HepG2 (cell line): ENCODE results near the gene PLIN4. TPM values are rescaled to one million over a fixed set of nuclear protein-coding genes. Genes with fewer than 3 reads are reported as not detected.

Experiments used
- ATAC-seq: fragments of 200-7000 bp; cut with Tn5 transposase; 3 replicates; pipeline ENCODE4 v1.9.1; 2020; ENCODE audit warnings: mild to moderate bottlenecking, moderate library complexity
- BruUV-seq: library from RNA; stranded (reverse); fragments of 400-500 nt; replicated peaks from 2 replicates; lab custom pipeline; 2021; lab: Mats Ljungman, UMichigan
- CTCF ChIA-PET: fragments of 300-600 bp; formaldehyde crosslinking; extraction: SDS; loops from one replicate; lab custom pipeline; 2021; ENCODE audit warnings: low total read pairs, inconsistent platforms, low intra/inter-chr PET ratio; lab: Yijun Ruan, JAX
- POLR2A ChIA-PET: fragments of 350-600 bp; sonication (Branson Sonifier 250); formaldehyde crosslinking; loops from one replicate; lab custom pipeline; 2020; ENCODE audit warnings: antibody characterized with exemption, inconsistent platforms; lab: Yijun Ruan, JAX
- DNase-seq: peaks from one replicate; pipeline ENCODE4 v3.0.0-alpha.2; 2015; ENCODE audit warnings: low spot score
- FAIRE-seq: peaks from 3 replicates; lab custom pipeline; 2011; peaks lifted over from hg19 to GRCh38; lab: Jason Lieb, UNC
- H2AFZ ChIP-seq: one replicate; pipeline ENCODE4 v1.6.1; 2011; ENCODE audit warnings: low read length, inconsistent platforms
- H3K27ac ChIP-seq: fragments of 300-600 bp; 3 replicates; pipeline ENCODE4 v1.8.0; 2011; ENCODE audit warnings: mixed run types, mild to moderate bottlenecking, mixed read lengths, low read length, inconsistent platforms; ENCODE audit not compliant: insufficient read depth; ENCODE audit errors: extremely low read length
- H3K27me3 ChIP-seq, 2 experiments: fragments of 200-600 bp in 1 of 2; 2 replicates in 1 of 2; 3 replicates in 1 of 2; pipeline versions ENCODE4 v1.6.0 to v1.8.0; 2011; ENCODE audit warnings: low read length in 2 of 2, mild to moderate bottlenecking in 2 of 2, moderate library complexity in 2 of 2, inconsistent platforms in 1 of 2; ENCODE audit not compliant: insufficient read depth in 2 of 2, control insufficient read depth in 1 of 2
- H3K36me3 ChIP-seq, 2 experiments: fragments of 200-600 bp in 1 of 2; replicated peaks in 1 of 2; 2 replicates in 1 of 2; 3 replicates in 1 of 2; pipeline versions ENCODE4 v1.5.1 to v1.8.0; 2011; ENCODE audit warnings: low read length in 2 of 2, inconsistent platforms in 1 of 2; ENCODE audit not compliant: insufficient read depth in 2 of 2, control insufficient read depth in 1 of 2
- H3K4me1 ChIP-seq: 2 replicates; pipeline ENCODE4 v1.5.1; 2012; ENCODE audit warnings: low read length, inconsistent platforms; ENCODE audit not compliant: insufficient read depth
- H3K4me2 ChIP-seq: 2 replicates; pipeline ENCODE4 v1.6.0; 2011; ENCODE audit warnings: low read depth, low read length, inconsistent platforms
- H3K4me3 ChIP-seq, 3 experiments: fragments of 200-600 bp in 1 of 3; sonication (generic), shearing (Covaris generic) in 1 of 3; replicated peaks in 1 of 3; 2 replicates each; pipeline ENCODE4 v1.5.1; 2011 to 2016; ENCODE audit warnings: low read length in 3 of 3, inconsistent platforms in 2 of 3, low read depth in 2 of 3, mild to moderate bottlenecking in 2 of 3, control low read depth in 1 of 3, mixed read lengths in 1 of 3; ENCODE audit not compliant: insufficient read depth in 1 of 3
- H3K79me2 ChIP-seq: one replicate; pipeline ENCODE4 v1.6.1; 2011; ENCODE audit warnings: low read length, inconsistent platforms; ENCODE audit not compliant: insufficient read depth
- H3K9ac ChIP-seq: 2 replicates; pipeline ENCODE4 v1.6.0; 2011; ENCODE audit warnings: mild to moderate bottlenecking, low read depth, low read length, inconsistent platforms; ENCODE audit not compliant: insufficient read depth
- H3K9me3 ChIP-seq: 2 replicates; pipeline ENCODE4 v1.5.1; 2012; ENCODE audit warnings: mild to moderate bottlenecking, low read length
- H4K20me1 ChIP-seq: 2 replicates; pipeline ENCODE4 v1.6.0; 2011; ENCODE audit warnings: inconsistent platforms, mild to moderate bottlenecking, low read length, moderate library complexity; ENCODE audit not compliant: insufficient read depth
- HMGXB4 ChIP-seq, 2 experiments: sonication (generic) in 1 of 2; formaldehyde crosslinking in 1 of 2; IDR thresholded peaks; 2 replicates each; pipeline versions ENCODE4 v1.4.0 to v1.6.1; 2018 to 2020; ENCODE audit warnings: missing genetic modification reagents in 2 of 2, borderline replicate concordance in 1 of 2, low read depth in 1 of 2, mild to moderate bottlenecking in 1 of 2, missing biosample characterization in 1 of 2
- KDM5B ChIP-seq: sonication (generic); formaldehyde crosslinking; IDR thresholded peaks from 2 replicates; pipeline ENCODE4 v1.4.0; 2020; ENCODE audit warnings: missing genetic modification reagents, mild to moderate bottlenecking, borderline replicate concordance
- NAIF1 ChIP-seq: sonication (generic); formaldehyde crosslinking; IDR thresholded peaks from 2 replicates; pipeline ENCODE4 v1.5.0; 2020; ENCODE audit warnings: mild to moderate bottlenecking, missing genetic modification reagents, borderline replicate concordance
- STAG1 ChIP-seq: sonication (generic); formaldehyde crosslinking; IDR thresholded peaks from 2 replicates; pipeline ENCODE4 v1.4.0; 2020; ENCODE audit warnings: missing genetic modification reagents
- ZBTB33 ChIP-seq: sonication (generic); formaldehyde crosslinking; IDR thresholded peaks from 2 replicates; pipeline ENCODE4 v1.4.0; 2020; ENCODE audit warnings: missing genetic modification reagents
- ZNF574 ChIP-seq: sonication (generic); formaldehyde crosslinking; IDR thresholded peaks from 2 replicates; pipeline ENCODE4 v1.4.0; 2020; ENCODE audit warnings: missing genetic modification reagents
- ZNF883 ChIP-seq: sonication (generic); formaldehyde crosslinking; IDR thresholded peaks from 2 replicates; pipeline ENCODE4 v1.5.1; 2020; ENCODE audit warnings: mild to moderate bottlenecking, missing genetic modification reagents; ENCODE audit errors: not compliant biosample characterization
- WGBS: methylation state at CpG from one replicate; pipeline ENCODE4 v1.1.6; 2017; ENCODE audit warnings: low lambda C conversion rate; 5-methylcytosine and 5-hydroxymethylcytosine counted together
- in situ Hi-C: cut with HindIII; loops from 2 replicates; pipeline ENCODE4 v1.10.0; 2017; ENCODE audit warnings: low pct_unique_long_range_greater_than_20kb; ENCODE audit not compliant: extremely low pct_ligation_motif_present
- intact Hi-C: fragments of 100-400 bp; cut with micrococcal nuclease; formaldehyde crosslinking; loops from one replicate; pipeline ENCODE4 v1.10.0; 2022; ENCODE audit not compliant: unreplicated experiment
- polyA plus RNA-seq, 8 experiments: library from polyadenylated mRNA; depleted of rRNA in 3 of 8; stranded (reverse) in 7 of 8; unstranded in 1 of 8; fragments of >200 nt; fragmentation: Illumina TruSeq in 4 of 8; extraction: Trizol in 4 of 8; gene quantifications; 2 replicates each; pipeline versions ENCODE4 v1.2.1 to v1.2.3, GENCODE V29; 2011 to 2016; ENCODE audit warnings: low read depth in 4 of 8, missing spikeins in 1 of 8, mixed read lengths in 1 of 8; ENCODE audit not compliant: insufficient read depth in 1 of 8
- total RNA-seq, 5 experiments: library from RNA; depleted of rRNA; stranded (reverse); fragments of >200 nt; fragmentation: Illumina TruSeq; extraction: Trizol; gene quantifications; 2 replicates each; pipeline ENCODE4 v1.2.3, GENCODE V29; 2016; ENCODE audit warnings: low read depth in 1 of 5
- TF ChIP-seq, protein P1 (sequence below): sonication (generic); formaldehyde crosslinking; IDR thresholded peaks from 2 replicates; pipeline ENCODE4 v1.5.0; 2020; ENCODE audit warnings: mild to moderate bottlenecking, missing genetic modification reagents, moderate library complexity

Gene PLIN4
- total and polyA plus RNA-seq, 2 of the 13 experiments (the other 11 are each of a cell fraction or from before 2014, with no cell fraction given) = 1.1 to 1.3 TPM

GRCh38 chr19:4455719-4456475 lies 62.4 kb downstream of the PLIN4 start:
- ATAC-seq (peak; percentile 12; the same call in 1 of the 3 replicates), FAIRE-seq (no peak)
- intact Hi-C loops = loop anchor here (5.0 kb wide), 1 partner anchor 54 kb away; the partner anchor contains the start of genes CHAF1A and SH3GL1

More at GRCh38 chr19:4455719-4456475, 62.4 kb downstream of the PLIN4 start:
- Histone ChIP-seq H3K36me3 (peaks cover 9 to 21% of the 10 kb centered on the region in 2 experiments), H2AFZ (no peak overlapping the region), H3K4me2 (peak overlapping the region; percentile 97), H3K27ac (no peak overlapping the region), H3K9me3 (no peaks in the 10 kb centered on the region), H3K9ac (peak overlapping the region; percentile 82; the same call in 1 of the 2 replicates), H3K4me3 (peak overlapping the region; percentile 63 to 92 (median 85)), H3K4me1 (peaks cover 16% of the 10 kb centered on the region), H3K79me2 (peaks cover 10% of the 10 kb centered on the region), H4K20me1 (no peaks in the 10 kb centered on the region), H3K27me3 (no peaks in the 10 kb centered on the region; a peak in 1 of 5 replicates)
- ChIA-PET POLR2A (interaction anchor here (0.7 to 5.5 kb wide), 4 partner anchors 16 to 65 kb away, joined by 3 to 37 read pairs (median 3); partner anchors contain the start of genes CHAF1A and HDGFL2), CTCF (no interaction called here)
- TF ChIP-seq STAG1 (peak; percentile 21; the same call in 1 of the 2 replicates), ZNF883 (peak; percentile 25), NAIF1 (CRISPR knock-in tag) (no peak), HMGXB4 (CRISPR knock-in tag; IDR thresholded peaks at IDR 0.05; ENCODE audit: borderline replicate concordance in 1 of 2, low read depth in 1 of 2) (no peak), ZNF574 (CRISPR knock-in tag) (peak; percentile 40; the same call in 1 of the 2 replicates), KDM5B (CRISPR knock-in tag) (0 out of 2 replicates have a peak, but pooled peaks have one; percentile 24), ZBTB33 (CRISPR knock-in tag) (peak; percentile 39; the same call in 1 of the 2 replicates)
- TF ChIP-seq, protein P1, sequence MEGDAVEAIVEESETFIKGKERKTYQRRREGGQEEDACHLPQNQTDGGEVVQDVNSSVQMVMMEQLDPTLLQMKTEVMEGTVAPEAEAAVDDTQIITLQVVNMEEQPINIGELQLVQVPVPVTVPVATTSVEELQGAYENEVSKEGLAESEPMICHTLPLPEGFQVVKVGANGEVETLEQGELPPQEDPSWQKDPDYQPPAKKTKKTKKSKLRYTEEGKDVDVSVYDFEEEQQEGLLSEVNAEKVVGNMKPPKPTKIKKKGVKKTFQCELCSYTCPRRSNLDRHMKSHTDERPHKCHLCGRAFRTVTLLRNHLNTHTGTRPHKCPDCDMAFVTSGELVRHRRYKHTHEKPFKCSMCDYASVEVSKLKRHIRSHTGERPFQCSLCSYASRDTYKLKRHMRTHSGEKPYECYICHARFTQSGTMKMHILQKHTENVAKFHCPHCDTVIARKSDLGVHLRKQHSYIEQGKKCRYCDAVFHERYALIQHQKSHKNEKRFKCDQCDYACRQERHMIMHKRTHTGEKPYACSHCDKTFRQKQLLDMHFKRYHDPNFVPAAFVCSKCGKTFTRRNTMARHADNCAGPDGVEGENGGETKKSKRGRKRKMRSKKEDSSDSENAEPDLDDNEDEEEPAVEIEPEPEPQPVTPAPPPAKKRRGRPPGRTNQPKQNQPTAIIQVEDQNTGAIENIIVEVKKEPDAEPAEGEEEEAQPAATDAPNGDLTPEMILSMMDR = peak; percentile 20; the same call in 1 of the 2 replicates
- in situ Hi-C loops = no loop called here
- peak; percentile 25 for DNase-seq
- no TSS peak for BruUV-seq
- 69% methylated on average over 10 of the region's 15 CpGs for WGBS
